Liver (tissue), 9 donors: ENCODE results near the gene TRIML1. TPM values are rescaled to one million over a fixed set of nuclear protein-coding genes. Genes with fewer than 3 reads are reported as not detected.

Experiments used
- DNase-seq: peaks from one replicate; pipeline ENCODE4 v3.0.0-alpha.2; 2017; ENCODE audit warnings: low spot score
- H3K27ac ChIP-seq, 2 donors: one replicate each; pipeline ENCODE4 v1.7.0; 2013; ENCODE audit warnings: inconsistent platforms in 2 of 2, low read length in 2 of 2, control low read depth in 1 of 2, low read depth in 1 of 2, mild to moderate bottlenecking in 1 of 2
- H3K27me3 ChIP-seq, 4 donors: one replicate each; pipeline versions ENCODE4 v1.6.1 to v1.7.0; 2013; ENCODE audit warnings: low read length in 3 of 4, inconsistent platforms in 1 of 4, mild to moderate bottlenecking in 1 of 4, moderate library complexity in 1 of 4; ENCODE audit not compliant: control insufficient read depth in 4 of 4, insufficient read depth in 4 of 4
- H3K36me3 ChIP-seq, 4 donors: one replicate each; pipeline versions ENCODE4 v1.6.1 to v1.7.0; 2013; ENCODE audit warnings: low read length in 3 of 4, mild to moderate bottlenecking in 3 of 4, low read depth in 1 of 4, moderate library complexity in 1 of 4; ENCODE audit not compliant: control insufficient read depth in 4 of 4, insufficient read depth in 3 of 4
- H3K4me1 ChIP-seq, 4 donors: one replicate each; pipeline versions ENCODE4 v1.6.1 to v1.7.0; 2013; ENCODE audit warnings: low read length in 3 of 4, mild to moderate bottlenecking in 3 of 4, moderate library complexity in 1 of 4; ENCODE audit not compliant: control insufficient read depth in 4 of 4, insufficient read depth in 4 of 4
- H3K4me3 ChIP-seq, 3 donors: one replicate each; pipeline versions ENCODE4 v1.6.1 to v1.7.0; 2013; ENCODE audit warnings: low read length in 3 of 3, control low read depth in 1 of 3, low read depth in 1 of 3, mild to moderate bottlenecking in 1 of 3
- H3K9ac ChIP-seq, 2 donors: one replicate each; pipeline ENCODE4 v1.7.0; 2013; ENCODE audit warnings: low read length in 2 of 2, mild to moderate bottlenecking in 2 of 2, moderate library complexity in 2 of 2, control low read depth in 1 of 2, low read depth in 1 of 2
- H3K9me3 ChIP-seq, 4 donors: one replicate each; pipeline versions ENCODE4 v1.6.1 to v1.7.0; 2013; ENCODE audit warnings: low read length in 3 of 4; ENCODE audit not compliant: control insufficient read depth in 4 of 4
- CTCF ChIP-seq: fragments of 150-350 bp; IDR thresholded peaks from 2 replicates; pipeline ENCODE4 v1.5.1; 2017; ENCODE audit warnings: improper control_type of control experiment, low read depth, low read length; ENCODE audit not compliant: missing input control
- FOXA1 ChIP-seq: IDR thresholded peaks from 2 replicates; pipeline ENCODE4 v1.6.1; 2016; ENCODE audit warnings: antibody characterized with exemption
- FOXA2 ChIP-seq: IDR thresholded peaks from 2 replicates; pipeline ENCODE4 v1.6.1; 2016; ENCODE audit warnings: antibody characterized with exemption
- GABPA ChIP-seq, 2 donors: IDR thresholded peaks in 1 of 2; conservative IDR thresholded peaks in 1 of 2; 2 replicates each; pipeline ENCODE4 v1.6.1; 2016; ENCODE audit warnings: antibody characterized with exemption in 2 of 2, mild to moderate bottlenecking in 1 of 2, moderate library complexity in 1 of 2
- HNF4A ChIP-seq, 2 donors: conservative IDR thresholded peaks; 2 replicates each; pipeline ENCODE4 v1.6.1; 2016; ENCODE audit warnings: antibody characterized with exemption in 2 of 2, mild to moderate bottlenecking in 2 of 2
- HNF4G ChIP-seq: IDR thresholded peaks from 2 replicates; pipeline ENCODE4 v1.6.1; 2016; ENCODE audit warnings: antibody characterized with exemption
- JUND ChIP-seq, 2 donors: IDR thresholded peaks; 2 replicates each; pipeline ENCODE4 v1.6.1; 2016; ENCODE audit warnings: antibody characterized with exemption in 2 of 2
- NR2F2 ChIP-seq: IDR thresholded peaks from 2 replicates; pipeline ENCODE4 v1.6.1; 2016; ENCODE audit warnings: antibody characterized with exemption
- RAD21 ChIP-seq, 2 donors: IDR thresholded peaks; 2 replicates each; pipeline ENCODE4 v1.6.1; 2016; ENCODE audit warnings: antibody characterized with exemption in 2 of 2, mild to moderate bottlenecking in 2 of 2
- RXRA ChIP-seq, 2 donors: IDR thresholded peaks; 2 replicates each; pipeline ENCODE4 v1.6.1; 2017 to 2018; ENCODE audit warnings: antibody characterized with exemption in 2 of 2, mild to moderate bottlenecking in 1 of 2
- SP1 ChIP-seq: IDR thresholded peaks from 2 replicates; pipeline ENCODE4 v1.6.1; 2018; ENCODE audit warnings: antibody characterized with exemption, mild to moderate bottlenecking
- TAF1 ChIP-seq: conservative IDR thresholded peaks from 2 replicates; pipeline ENCODE4 v1.6.1; 2016; ENCODE audit warnings: antibody characterized with exemption, mild to moderate bottlenecking
- YY1 ChIP-seq: IDR thresholded peaks from 2 replicates; pipeline ENCODE4 v1.6.1; 2016; ENCODE audit warnings: antibody characterized with exemption, mild to moderate bottlenecking
- ZBTB33 ChIP-seq: IDR thresholded peaks from 2 replicates; pipeline ENCODE4 v1.6.1; 2016; ENCODE audit warnings: antibody characterized with exemption
- WGBS: extraction: QIAGEN DNeasy Blood & Tissue Kit; methylation state at CpG from one replicate; pipeline ENCODE4 v1.1.7; 2013; 5-methylcytosine and 5-hydroxymethylcytosine counted together
- polyA plus RNA-seq, 2 donors: library from polyadenylated mRNA; stranded (reverse) in 1 of 2; unstranded in 1 of 2; fragments of 200-250 nt in 1 of 2; fragments of >200 nt in 1 of 2; fragmentation: Nextera tagmentation in 1 of 2; extraction: Ambion mirVana in 1 of 2; gene quantifications; one replicate each; pipeline versions ENCODE4 v1.2.1 to v1.2.3, GENCODE V29; 2013 to 2015
- total RNA-seq, 2 donors: library from RNA; depleted of rRNA; stranded (reverse); fragments of >200 nt; gene quantifications; one replicate each; pipeline ENCODE4 v1.2.3, GENCODE V29; 2014
- TF ChIP-seq, protein P1 (sequence below): IDR thresholded peaks from 2 replicates; pipeline ENCODE4 v1.6.1; 2016; ENCODE audit warnings: antibody characterized with exemption
- TF ChIP-seq, protein P2 (sequence below): IDR thresholded peaks from 2 replicates; pipeline ENCODE4 v1.6.1; 2016; ENCODE audit warnings: antibody characterized with exemption, mild to moderate bottlenecking
- TF ChIP-seq, protein P3 (sequence below): IDR thresholded peaks from 2 replicates; pipeline ENCODE4 v1.6.1; 2016; ENCODE audit warnings: antibody characterized with exemption
- donor health status: healthy.
- donor health status: healthy.
- donor health status: healthy.
- donor health status: healthy.
- donor health status: healthy.

TRIML1 gene
- total RNA-seq (not detected), polyA plus RNA-seq (not detected)

- TF ChIP-seq SP1 (no peak), YY1 (no peak), JUND (IDR thresholded peaks at IDR 0.05) (no peak), HNF4A (conservative IDR thresholded peaks at IDR 0.05) (no peak), TAF1 (no peak), CTCF (no peak), RXRA (IDR thresholded peaks at IDR 0.05) (no peak), GABPA (IDR thresholded peaks at IDR 0.05 in 1 of 2, conservative IDR thresholded peaks at IDR 0.05 in 1 of 2) (no peak), FOXA2 (no peak), ZBTB33 (no peak), HNF4G (no peak), RAD21 (IDR thresholded peaks at IDR 0.05) (no peak), NR2F2 (no peak), FOXA1 (no peak)
- TF ChIP-seq, protein P1, sequence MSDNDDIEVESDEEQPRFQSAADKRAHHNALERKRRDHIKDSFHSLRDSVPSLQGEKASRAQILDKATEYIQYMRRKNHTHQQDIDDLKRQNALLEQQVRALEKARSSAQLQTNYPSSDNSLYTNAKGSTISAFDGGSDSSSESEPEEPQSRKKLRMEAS, result no peak
- TF ChIP-seq, protein P2, sequence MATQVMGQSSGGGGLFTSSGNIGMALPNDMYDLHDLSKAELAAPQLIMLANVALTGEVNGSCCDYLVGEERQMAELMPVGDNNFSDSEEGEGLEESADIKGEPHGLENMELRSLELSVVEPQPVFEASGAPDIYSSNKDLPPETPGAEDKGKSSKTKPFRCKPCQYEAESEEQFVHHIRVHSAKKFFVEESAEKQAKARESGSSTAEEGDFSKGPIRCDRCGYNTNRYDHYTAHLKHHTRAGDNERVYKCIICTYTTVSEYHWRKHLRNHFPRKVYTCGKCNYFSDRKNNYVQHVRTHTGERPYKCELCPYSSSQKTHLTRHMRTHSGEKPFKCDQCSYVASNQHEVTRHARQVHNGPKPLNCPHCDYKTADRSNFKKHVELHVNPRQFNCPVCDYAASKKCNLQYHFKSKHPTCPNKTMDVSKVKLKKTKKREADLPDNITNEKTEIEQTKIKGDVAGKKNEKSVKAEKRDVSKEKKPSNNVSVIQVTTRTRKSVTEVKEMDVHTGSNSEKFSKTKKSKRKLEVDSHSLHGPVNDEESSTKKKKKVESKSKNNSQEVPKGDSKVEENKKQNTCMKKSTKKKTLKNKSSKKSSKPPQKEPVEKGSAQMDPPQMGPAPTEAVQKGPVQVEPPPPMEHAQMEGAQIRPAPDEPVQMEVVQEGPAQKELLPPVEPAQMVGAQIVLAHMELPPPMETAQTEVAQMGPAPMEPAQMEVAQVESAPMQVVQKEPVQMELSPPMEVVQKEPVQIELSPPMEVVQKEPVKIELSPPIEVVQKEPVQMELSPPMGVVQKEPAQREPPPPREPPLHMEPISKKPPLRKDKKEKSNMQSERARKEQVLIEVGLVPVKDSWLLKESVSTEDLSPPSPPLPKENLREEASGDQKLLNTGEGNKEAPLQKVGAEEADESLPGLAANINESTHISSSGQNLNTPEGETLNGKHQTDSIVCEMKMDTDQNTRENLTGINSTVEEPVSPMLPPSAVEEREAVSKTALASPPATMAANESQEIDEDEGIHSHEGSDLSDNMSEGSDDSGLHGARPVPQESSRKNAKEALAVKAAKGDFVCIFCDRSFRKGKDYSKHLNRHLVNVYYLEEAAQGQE, result no peak
- TF ChIP-seq, protein P3, sequence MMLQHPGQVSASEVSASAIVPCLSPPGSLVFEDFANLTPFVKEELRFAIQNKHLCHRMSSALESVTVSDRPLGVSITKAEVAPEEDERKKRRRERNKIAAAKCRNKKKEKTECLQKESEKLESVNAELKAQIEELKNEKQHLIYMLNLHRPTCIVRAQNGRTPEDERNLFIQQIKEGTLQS, result no peak
- Histone ChIP-seq H3K27ac (no peak within 1 kb of the TSS), H3K36me3 (no peaks in the 10 kb centered on the region), H3K4me3 (no peak within 1 kb of the TSS), H3K9ac (no peak within 1 kb of the TSS), H3K27me3 (no peaks in the 10 kb centered on the region), H3K4me1 (no peaks in the 10 kb centered on the region), H3K9me3 (peaks cover 0 to 2% (median under 1%) of the 10 kb centered on the region in 4 donors)
- no peak for DNase-seq
- WGBS, result 63% methylated on average over 3 of the region's 3 CpGs
Measured at GRCh38 chr4:188139141-188139540, at the start of gene TRIML1. Gene TRIML1 (plus strand): TSS chr4:188139441. CDS start chr4:188139559, 118 bp downstream.

- Histone ChIP-seq H3K4me1 (no peaks in the 10 kb centered on the region), H3K27ac (no peak overlapping the region), H3K9ac (no peak overlapping the region), H3K36me3 (no peaks in the 10 kb centered on the region), H3K9me3 (no peaks in the 10 kb centered on the region), H3K27me3 (no peaks in the 10 kb centered on the region), H3K4me3 (no peak overlapping the region)
- WGBS, result 75% methylated on average over 3 of the region's 3 CpGs
- no peak for TF ChIP-seq SP1
- no peak for TF ChIP-seq HNF4A (conservative IDR thresholded peaks at IDR 0.05)
- TF ChIP-seq CTCF, result no peak
- TF ChIP-seq FOXA2, result no peak
- no peak for TF ChIP-seq NR2F2
- TF ChIP-seq RXRA (IDR thresholded peaks at IDR 0.05), result no peak
- no peak for TF ChIP-seq TAF1
- TF ChIP-seq GABPA (IDR thresholded peaks at IDR 0.05 in 1 of 2, conservative IDR thresholded peaks at IDR 0.05 in 1 of 2), result no peak
- no peak for DNase-seq
Measured at GRCh38 chr4:188092824-188093223, 46.4 kb upstream of the TRIML1 start.
